Stimulated activated CD8-positive, alpha-beta memory T cell treated with anti-CD3 and anti-CD28 coated beads, Interleukin-2, amount 100 ng/mL, for 48 hours (primary cell): ENCODE data around the gene CDK4.

Experiments
- DNase-seq, 2 donors: peaks; one replicate each; pipeline ENCODE4 v3.0.0-alpha.2; 2020; ENCODE audit warnings: low read depth in 2 of 2

CDK4 gene

DNA sequence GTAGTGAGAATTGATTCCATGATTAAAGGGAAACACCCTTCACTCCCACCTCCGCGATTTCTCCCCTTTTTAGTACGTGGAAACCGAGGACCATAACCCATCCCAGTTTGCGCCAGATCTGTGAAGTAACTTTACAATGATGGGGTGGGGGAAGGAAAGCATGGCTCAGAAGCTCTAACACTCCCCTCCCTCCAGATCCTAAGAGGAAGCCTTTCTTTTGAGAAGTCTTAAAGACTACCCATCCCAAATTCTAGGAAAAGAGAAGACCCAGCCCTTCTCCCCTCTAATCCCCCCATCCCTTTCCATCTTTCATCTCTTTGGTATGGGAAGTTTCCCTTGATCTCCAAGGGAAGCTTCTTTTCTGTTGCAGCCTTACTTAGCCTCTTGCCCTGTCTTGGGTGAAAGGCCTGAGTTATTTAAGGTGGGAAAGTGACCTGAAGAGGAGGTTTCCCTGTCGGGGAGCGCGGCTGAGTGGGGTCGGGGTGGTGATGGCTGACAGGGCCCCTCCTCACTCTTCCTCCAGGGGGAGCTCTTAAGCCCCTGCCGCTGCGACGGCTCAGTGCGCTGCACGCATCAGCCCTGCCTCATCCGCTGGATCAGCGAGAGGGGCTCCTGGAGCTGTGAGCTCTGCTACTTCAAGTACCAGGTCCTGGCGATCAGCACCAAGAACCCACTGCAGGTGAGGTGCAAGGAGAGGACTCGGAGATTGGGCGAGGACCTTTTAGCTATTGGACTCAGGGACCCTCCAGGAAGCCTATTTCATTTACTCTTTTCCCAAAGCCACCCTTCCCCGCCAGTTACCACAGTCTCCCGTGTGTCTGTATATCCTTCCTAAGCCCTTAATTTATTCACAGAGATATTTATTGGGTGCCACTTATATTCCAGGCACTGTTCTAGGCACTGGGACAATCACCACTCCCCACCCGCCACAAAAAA lies 4.6 kb upstream of the CDK4 start:
- DNase-seq, result peak; percentile 57 to 69

DNA sequence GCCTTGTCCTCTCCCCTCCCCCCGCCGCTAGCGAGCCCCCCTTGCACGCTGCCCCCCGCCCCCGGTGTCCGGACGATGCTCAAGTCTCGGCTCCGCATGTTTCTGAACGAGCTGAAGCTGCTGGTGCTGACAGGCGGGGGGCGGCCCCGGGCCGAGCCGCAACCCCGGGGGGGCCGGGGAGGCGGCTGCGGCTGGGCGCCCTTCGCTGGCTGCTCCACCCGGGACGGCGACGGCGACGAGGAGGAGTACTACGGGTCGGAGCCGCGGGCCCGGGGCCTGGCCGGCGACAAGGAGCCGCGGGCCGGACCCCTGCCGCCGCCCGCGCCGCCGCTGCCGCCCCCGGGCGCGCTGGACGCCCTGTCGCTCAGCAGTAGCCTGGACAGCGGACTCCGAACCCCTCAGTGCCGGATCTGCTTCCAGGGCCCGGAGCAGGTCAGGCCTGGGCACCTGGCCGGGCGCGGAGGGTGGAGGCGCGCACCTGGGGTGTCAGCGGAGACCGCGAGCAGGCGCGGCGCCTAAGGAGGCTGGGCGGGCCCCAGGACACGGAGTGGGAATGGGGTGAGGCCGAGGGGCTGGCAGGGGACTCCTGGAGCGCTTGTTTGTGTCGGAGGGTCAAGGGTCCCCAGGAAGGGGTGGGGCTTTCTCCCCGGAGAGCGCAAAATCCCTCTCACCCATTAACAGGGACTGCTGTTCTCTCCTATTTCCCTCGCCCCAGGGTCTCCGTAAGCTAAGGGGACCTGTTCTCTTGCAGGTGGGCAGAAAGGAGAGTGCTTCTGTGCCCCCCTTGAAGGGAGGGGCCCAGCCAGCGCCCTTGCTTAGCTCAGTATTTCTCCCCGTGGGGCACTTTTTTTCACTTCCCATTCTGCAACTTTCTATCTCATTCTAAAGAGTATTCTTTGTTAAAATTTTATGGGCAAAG lies 3.6 kb upstream of the CDK4 start:
- no peak for DNase-seq

DNA sequence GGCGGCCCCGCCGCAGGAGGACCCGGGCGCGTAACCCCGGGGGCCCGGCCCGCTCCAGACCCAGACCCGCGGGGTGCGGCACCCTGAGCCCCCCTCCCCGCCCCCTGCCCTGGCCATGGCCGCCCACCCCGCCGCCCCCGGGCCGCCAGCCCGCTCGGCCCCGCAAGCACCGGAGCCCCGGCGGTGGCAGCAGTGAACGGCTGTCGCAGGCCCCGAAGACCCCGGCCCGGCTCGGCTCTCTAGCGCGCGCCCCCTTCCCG lies 3.0 kb upstream of the CDK4 start:
- no peak for DNase-seq

DNA sequence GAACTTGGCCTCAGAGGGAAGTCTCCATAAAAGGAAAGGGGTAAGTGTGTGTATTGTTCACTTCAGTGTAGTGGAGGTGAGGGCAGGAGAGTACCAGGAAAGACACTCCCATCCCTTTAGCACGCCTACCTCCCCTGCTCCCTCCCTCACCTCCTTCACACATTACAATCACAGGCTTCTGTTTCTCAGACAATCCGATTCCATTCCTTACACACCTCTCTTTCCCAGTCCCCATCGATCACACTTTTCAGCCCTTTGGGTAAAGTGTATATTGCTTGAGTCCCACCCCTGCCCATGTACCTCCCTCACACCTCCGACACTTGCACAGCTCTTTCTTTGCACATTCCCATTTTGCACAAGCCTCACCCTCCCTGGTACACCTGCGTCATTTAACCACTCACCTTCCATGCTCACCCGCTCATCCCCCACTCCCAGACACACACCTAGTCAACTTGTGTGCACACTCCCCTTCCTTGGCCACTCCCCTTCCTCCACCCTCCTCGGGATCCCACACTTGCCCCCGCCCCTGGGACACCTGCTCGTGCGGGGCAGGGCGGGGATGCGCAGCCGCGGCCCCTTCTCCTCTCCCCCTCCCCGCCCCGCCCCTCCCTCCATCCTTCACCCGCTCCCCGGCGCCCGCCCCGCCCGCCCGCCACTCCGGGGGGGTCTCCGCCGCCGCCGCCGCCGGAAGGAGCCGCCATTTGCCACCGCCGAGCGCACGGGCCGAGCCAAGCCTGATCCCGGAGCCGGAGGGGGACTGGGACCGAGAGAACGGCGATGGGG lies 2.5 kb upstream of the CDK4 start, which contains the start of gene MARCHF9:
TSS of gene MARCHF9 (plus strand) at position 693 of the 783 bp plus-strand sequence. CDS start 426 bp downstream, outside the sequence.
- peak; percentile 74 to 84 for DNase-seq

DNA sequence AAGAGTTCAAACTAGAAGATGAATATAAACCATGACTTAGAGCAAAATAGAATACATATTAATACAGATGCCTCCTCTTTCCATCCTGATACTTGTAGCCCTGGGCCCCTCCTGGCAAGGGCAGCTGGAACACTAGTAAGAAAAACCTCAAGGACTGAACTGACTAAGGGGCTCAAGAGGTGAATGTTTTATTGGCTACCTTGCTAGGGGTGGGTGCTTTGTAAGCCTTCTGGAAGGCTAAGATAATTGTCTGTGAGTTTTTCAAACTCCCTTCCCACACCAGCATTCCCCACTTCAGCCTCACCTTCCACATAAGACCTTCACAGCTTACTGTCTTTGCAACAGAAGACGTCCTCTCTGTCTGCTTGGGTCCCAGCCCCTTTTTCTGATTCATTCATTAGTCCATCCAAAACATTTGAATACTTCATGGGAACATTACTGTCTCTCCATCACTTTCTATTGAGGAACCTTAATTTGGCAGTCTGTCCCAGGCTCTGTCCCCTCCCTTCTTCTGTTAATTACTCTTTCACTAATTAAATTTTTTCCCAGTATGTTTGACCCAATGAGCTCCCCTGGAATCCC lies 1.7 kb upstream of the CDK4 start:
- DNase-seq, result no peak

DNA sequence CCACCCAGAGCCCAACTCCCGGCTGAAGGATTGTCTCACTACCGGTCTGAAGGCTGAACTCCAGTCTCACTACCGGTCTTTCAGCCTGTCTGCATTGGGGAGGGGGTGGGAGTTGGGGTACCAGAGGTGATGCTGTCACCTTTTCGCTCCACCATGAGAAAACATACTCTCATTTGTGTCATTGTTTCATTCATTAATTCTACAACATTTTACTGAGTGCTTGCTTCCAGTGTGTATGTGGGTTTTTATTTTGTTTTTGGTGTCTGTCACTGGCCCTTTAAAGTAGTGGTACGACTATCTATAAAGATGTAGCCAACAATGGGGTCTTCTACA lies 524 bp upstream of the CDK4 start:
- no peak for DNase-seq

DNA sequence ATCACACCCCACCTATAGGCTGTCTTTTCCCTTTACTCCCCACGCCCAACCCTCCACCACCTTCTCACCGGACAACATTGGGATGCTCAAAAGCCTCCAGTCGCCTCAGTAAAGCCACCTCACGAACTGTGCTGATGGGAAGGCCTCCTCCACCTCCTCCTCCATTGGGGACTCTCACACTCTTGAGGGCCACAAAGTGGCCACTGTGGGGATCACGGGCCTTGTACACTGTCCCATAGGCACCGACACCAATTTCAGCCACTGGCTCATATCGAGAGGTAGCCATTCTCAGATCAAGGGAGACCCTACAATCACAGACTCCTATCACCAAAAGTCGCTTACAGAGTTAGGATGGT lies 700 bp downstream of the CDK4 start:
- DNase-seq, result no peak

DNA sequence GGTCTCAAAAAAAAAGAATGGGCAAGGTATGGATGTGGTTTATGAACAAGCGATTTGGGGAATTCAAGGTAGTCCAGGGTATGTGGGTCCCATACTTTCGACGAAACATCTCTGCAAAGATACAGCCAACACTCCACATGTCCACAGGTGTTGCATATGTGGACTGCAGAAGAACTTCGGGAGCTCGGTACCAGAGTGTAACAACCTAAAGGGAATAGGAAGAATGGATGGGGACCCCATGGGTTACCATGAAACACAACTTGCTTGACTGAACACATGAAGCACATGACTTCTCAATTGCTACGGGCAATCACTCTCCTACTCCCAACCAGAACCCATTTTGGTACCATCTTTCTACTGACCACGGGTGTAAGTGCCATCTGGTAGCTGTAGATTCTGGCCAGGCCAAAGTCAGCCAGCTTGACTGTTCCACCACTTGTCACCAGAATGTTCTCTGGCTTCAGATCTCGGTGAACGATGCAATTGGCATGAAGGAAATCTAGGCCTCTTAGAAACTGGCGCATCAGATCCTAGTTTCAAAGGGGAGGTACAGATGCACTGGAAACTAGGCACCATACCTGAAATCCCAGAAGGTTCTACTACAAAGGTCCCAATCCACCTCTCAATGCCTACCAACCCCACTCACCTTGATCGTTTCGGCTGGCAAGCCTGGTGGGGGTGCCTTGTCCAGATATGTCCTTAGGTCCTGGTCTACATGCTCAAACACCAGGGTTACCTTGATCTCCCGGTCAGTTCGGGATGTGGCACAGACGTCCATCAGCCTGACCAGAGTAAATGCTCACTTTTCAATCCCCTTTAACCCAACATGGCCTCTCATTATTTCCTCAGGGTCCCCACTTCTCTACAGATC lies 1.3 kb downstream of the CDK4 start:
- DNase-seq, result no peak

DNA sequence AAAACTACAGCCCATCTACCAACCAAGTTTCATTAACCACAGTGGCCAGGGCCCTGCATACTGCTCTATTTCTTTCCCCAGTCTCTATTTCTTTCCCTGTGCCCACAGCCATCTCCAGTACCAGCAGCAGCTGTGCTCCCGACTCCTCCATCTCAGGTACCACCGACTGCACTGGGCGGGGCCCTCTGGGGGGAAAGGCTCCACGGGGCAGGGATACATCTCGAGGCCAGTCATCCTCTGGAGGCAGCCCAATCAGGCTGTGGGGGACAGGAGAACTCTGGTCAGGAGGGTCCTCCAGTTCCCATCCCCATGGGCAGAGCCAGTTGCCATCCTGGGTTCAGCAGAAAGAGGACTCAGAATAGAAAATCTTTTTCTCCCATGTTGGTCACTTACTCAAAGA lies 3.0 kb downstream of the CDK4 start:
- DNase-seq, result no peak

DNA sequence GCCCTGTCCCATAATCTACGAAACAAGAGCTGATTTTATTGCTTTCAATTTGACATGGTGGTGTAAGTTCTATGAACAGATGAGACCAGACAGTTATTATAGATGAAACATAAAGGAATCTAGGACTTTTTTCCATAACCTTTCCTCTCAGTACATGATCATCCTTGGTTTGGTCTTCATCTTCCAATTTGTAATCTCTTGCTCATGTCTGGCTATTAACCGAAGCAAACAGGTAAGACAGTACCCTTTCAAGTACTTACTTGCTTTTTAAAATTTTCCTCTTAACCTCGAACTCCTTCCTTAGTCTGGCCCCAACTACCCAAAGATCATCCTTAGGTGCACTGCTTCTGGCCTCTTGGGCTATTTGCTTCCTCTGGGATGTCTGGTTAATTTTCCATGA lies 6.1 kb downstream of the CDK4 start:
- no peak for DNase-seq

DNA sequence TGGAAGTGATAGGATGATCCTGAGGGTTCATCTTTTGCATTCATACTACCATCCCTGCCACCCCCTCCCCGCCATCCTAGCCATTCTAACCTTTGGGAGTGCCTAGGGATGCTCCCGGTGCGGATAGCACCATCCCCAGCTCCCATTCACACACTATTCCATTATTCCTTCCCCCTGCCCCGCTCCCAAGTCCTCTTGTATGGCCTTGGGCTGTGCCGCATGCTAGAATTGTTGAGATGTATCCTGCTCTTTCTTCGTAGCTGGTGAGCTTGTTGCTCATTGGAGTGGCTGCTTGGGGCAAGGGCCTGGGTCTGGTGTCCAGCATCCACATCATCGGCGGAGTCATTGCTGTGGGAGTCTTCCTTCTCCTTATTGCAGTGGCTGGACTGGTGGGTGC lies 6.6 kb downstream of the CDK4 start:
- DNase-seq, result no peak

DNA sequence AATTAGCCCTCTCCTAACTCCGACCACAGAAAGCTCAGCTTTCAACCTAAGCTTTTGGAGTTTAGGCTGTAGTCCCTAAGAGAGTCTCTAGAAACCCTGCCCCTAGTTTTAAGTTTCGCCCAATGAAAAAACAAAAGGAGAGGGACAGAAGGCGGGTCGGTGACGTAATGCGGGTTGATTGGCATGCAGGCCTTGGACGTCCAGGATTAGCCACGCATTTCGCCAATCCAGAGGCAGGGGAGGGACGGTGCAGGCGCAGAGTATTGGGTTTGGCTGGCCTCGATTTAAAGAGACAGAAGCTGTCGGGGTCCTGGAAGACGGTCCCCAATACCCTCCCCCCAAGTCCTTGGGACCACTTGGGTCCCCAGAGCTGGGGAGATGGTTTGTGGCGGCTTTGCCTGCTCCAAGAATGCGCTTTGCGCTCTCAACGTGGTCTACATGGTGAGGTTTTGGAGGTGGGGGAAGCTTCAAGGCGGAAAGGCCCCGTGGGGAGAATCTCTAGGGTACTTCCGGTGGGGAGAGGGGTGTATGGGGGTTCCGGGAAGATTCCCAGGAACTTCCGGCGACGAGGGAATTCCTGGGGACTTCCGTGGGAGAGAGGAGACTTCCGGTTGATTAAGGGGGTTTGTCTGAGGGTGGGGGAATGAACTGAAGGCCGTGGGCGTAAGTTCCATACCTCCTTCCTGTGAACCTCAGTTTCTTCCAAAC lies 7.2 kb downstream of the CDK4 start, which contains the start of gene TSPAN31:
TSS of gene TSPAN31 (plus strand) at position 263 of the 708 bp plus-strand sequence. CDS start at position 379, 116 bp downstream.
- DNase-seq, result peak; percentile 90 to 91

DNA sequence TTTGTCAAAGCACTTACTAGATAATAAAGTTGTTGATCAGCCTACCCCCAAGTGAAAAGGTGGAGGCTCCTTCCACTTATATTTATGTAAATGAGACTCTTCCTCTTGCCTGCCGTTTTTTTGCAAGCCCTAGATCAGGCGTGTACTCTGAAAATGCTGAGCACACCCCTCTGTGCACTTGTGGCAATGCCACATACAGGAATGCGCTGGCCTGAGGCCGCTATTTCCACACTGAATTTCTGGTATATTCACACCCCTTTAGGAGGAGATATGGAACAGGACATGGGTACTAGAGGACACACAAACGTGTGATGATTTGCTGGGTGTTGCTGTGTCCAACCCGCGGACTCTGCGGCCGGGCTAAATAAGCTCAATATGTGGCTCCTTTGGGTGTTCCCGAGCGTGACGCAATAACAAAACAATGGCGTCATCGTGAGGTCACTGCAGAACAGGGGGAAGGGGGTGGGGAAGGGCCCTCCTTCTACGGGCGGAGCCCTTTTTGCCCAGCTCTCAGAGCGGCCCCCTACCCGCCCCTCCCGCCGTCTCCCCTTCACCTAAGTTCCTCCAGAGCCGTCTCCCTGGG lies 7.8 kb downstream of the CDK4 start:
- peak; percentile 34 to 71 for DNase-seq

DNA sequence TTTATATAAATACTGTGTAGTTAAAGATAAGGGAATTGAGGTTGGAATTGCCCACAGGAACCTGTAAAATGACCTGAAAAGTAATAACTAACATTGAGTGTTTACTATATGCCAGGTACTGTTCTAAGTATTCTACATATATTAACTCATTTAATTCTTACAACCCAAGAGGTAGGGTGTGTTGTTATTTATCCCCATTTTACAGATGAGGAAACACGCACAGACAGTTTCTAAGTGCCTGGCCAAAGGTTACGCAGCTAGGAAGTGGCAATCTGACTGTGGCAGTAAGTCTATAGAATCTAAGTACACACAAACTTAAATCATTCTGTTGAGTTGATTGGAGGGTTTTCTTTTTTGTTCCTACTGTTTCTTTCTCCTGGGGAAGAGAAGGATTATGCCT lies 8.3 kb downstream of the CDK4 start:
- no peak for DNase-seq

DNA sequence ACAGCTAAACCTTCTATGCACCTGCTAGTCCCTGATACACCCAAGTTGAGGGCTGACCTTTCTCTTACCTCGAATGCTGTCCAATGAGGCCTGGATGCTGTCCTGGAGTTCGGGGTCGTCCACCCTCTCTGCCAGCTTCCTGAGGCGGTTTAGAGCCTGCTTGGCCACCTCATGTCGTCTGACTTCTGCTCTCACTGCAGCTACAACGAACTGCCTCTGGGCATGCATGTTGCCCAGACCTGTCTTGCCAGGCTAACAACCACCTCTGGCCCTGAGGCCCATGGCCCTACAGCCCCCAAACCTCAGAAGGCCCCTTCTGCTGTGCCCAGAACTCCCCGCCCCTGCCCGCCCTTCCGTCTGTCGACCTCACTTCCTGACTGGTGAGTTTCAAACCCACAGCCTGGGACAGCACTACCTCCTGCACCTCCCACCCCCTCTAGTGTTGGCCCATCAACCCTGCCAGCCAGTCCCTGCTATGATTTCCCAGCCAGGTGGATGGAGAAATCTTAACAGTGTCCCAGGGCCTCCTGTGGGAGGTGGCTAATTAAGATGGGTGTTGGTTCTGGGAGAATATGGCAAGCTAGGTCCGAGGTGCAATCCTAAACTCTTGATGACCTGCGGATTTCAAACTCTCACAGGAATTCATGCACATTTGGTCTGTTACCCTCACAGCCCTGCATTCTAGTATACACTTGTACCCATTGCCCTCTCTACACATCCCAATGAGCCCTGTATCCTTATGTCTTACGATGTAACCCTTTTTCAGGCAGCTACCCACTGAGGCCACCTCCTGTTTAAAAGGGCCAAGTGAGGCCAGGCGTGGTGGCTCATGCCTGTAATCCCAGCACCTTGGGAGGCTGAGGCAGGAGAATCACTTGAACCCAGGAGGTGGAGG lies 10.0 kb downstream of the CDK4 start:
- peak; percentile 55 to 72 for DNase-seq

DNA sequence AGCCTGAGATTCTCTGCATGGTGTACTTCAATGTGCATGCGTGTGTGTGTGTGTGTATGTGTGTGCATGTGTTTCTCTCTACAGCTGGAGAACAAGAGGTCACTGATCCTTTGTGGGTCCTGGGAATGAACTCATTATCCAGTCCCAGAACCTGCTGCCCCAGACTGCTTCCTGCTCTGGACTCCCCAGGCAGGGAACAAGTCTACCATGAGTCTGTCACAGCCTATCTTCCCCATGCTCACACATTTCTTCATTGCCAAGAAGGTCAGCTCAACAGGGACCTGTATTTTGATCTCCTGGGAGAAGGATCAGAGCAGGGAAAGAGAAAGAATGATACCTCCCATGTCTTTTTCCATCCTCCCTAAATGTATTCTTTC lies 10.7 kb downstream of the CDK4 start:
- no peak for DNase-seq

DNA sequence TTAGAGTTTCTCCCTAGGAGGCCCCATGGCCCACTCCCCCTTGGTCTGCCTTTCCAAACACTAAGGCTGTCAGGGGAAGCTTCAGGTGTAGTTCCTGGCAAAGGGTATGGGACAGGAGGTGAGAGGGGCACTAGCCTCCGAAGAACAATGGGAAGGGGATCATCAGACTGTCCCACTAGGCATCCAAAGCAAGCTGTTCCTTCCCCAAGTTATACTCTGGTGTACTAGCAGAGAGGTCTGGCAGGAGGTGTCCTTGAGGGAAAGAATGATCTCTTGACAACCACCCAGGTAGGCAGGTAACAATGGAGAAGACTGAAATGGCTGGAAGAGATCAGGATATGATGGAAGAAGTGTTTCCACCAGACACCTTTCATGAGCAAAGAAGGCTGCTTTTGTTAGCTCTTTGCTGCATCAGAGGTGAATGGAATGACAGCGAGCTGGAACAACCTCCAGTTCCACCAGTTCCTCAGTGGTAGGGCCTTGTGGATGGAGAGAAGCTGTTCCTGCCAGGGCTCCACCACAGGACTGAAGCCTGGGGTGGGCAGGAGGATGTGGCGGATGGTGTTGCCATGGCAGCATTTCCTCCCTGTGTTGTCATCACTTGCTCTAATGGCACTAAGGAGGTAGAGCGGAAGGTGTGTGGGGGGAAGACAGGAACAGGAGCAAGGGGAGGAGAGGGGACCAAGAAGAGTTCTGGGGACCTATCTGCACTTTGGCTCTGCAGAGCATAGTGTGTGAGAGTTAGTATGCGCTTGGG lies 11.3 kb downstream of the CDK4 start:
- DNase-seq, result peak; percentile 52 to 59
